Fibroblast of lung (primary cell): ENCODE measurements around the gene PAH. TPM values are rescaled to one million over a fixed set of nuclear protein-coding genes. Genes with fewer than 3 reads are reported as not detected.

Source experiments
- DNase-seq, 2 donors: peaks; one replicate each; pipeline versions ENCODE4 v3.0.0 to v3.0.0-alpha.2; 2010; ENCODE audit warnings: low read depth in 2 of 2
- H2AFZ ChIP-seq: 2 replicates; pipeline ENCODE4 v1.5.1; 2012; ENCODE audit warnings: low read length, control low read depth, inconsistent platforms
- H3K27ac ChIP-seq: 2 replicates; pipeline ENCODE4 v1.5.1; 2011; ENCODE audit warnings: low read length, control low read depth; ENCODE audit not compliant: insufficient read depth
- H3K27me3 ChIP-seq: 2 replicates; pipeline ENCODE4 v1.5.1; 2011; ENCODE audit warnings: mild to moderate bottlenecking, low read length; ENCODE audit not compliant: control insufficient read depth, insufficient read depth
- H3K36me3 ChIP-seq: 2 replicates; pipeline ENCODE4 v1.5.1; 2011; ENCODE audit warnings: low read length; ENCODE audit not compliant: control insufficient read depth, insufficient read depth
- H3K4me1 ChIP-seq: 2 replicates; pipeline ENCODE4 v1.5.1; 2011; ENCODE audit warnings: low read length; ENCODE audit not compliant: control insufficient read depth, insufficient read depth; ENCODE audit errors: extremely low read depth
- H3K4me2 ChIP-seq: 2 replicates; pipeline ENCODE4 v1.5.1; 2011; ENCODE audit warnings: low read length, control low read depth; ENCODE audit not compliant: insufficient read depth; ENCODE audit errors: extremely low read depth
- H3K4me3 ChIP-seq, 4 experiments: fragments of 200-600 bp in 1 of 4; sonication (generic) in 1 of 4; replicated peaks in 1 of 4; 2 replicates each; pipeline ENCODE4 v1.5.1; 2011 to 2016; ENCODE audit warnings: low read length in 4 of 4, low read depth in 3 of 4, mild to moderate bottlenecking in 3 of 4, control low read depth in 2 of 4, inconsistent platforms in 1 of 4, mixed read lengths in 1 of 4; ENCODE audit not compliant: insufficient read depth in 1 of 4; ENCODE audit errors: control extremely low read depth in 1 of 4
- H3K79me2 ChIP-seq: 2 replicates; pipeline ENCODE4 v1.5.1; 2012; ENCODE audit warnings: mild to moderate bottlenecking, low read length, inconsistent platforms; ENCODE audit not compliant: control insufficient read depth, insufficient read depth
- H3K9ac ChIP-seq: 2 replicates; pipeline ENCODE4 v1.5.1; 2011; ENCODE audit warnings: mild to moderate bottlenecking, low read length, control low read depth; ENCODE audit not compliant: insufficient read depth
- H3K9me3 ChIP-seq: 2 replicates; pipeline ENCODE4 v1.5.1; 2012; ENCODE audit warnings: low read depth, low read length; ENCODE audit not compliant: control insufficient read depth, insufficient read depth
- H4K20me1 ChIP-seq: 2 replicates; pipeline ENCODE4 v1.5.1; 2011; ENCODE audit warnings: low read length; ENCODE audit not compliant: control insufficient read depth, insufficient read depth; ENCODE audit errors: extremely low read depth
- EZH2 ChIP-seq: IDR thresholded peaks from 2 replicates; pipeline ENCODE4 v1.5.1; 2012; ENCODE audit warnings: low read length, control low read depth, mild to moderate bottlenecking; ENCODE audit errors: missing control alignments
- polyA plus RNA-seq, 2 donors: library from polyadenylated mRNA; depleted of rRNA in 1 of 2; stranded (reverse) in 1 of 2; unstranded in 1 of 2; fragments of >200 nt; gene quantifications; 2 replicates each; pipeline ENCODE4 v1.2.1, GENCODE V29; 2011 to 2012; ENCODE audit warnings: missing spikeins in 1 of 2
- total RNA-seq: library from RNA; depleted of rRNA; stranded (reverse); fragments of >200 nt; gene quantifications from 2 replicates; pipeline ENCODE4 v1.2.1, GENCODE V29; 2014
- TF ChIP-seq, protein P1 (sequence below), 2 donors: IDR thresholded peaks in 1 of 2; conservative IDR thresholded peaks in 1 of 2; 1 replicate in 1 of 2; 2 replicates in 1 of 2; pipeline ENCODE4 v1.5.1; 2011 to 2012; ENCODE audit warnings: low read length in 2 of 2, control low read depth in 1 of 2, inconsistent platforms in 1 of 2, low read depth in 1 of 2, mild to moderate bottlenecking in 1 of 2

Gene PAH
- total and polyA plus RNA-seq, 2 donors (not counting 1 experiment from before 2014, with no cell fraction given): not detected

DNA sequence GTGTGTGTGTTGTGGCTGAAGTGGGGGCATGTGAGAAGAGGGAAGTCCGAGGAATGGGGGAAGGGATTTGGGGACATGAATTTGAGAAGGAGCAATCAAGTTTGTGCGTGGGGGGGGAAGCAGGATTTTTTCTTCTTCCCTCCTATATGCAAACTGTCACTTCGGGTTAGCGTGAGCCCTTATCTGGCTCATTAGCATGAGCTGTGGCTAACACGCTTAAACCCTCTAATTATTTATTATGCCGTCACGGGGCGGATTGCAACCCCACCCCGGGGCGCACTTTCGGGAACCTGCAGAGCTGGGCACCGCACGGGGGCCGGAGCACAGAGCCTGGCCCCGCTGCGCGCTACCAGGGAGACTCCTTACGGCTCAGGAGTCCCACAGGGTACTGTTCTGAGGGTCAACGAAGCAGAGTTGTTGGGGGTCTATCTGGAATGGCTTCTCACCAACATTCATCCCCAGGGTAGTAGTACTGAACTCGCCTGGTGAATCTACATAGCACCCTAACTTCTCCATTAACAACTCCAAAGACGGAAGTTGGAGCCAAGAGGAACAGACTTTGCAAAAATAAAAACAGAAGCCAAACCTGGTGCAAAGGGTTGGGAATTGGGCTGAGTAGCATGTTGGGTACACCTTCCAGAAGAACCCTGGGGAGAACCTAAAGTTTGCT lies 34.0 kb upstream of the PAH start:
- DNase-seq: no peak
- TF ChIP-seq, protein P1, sequence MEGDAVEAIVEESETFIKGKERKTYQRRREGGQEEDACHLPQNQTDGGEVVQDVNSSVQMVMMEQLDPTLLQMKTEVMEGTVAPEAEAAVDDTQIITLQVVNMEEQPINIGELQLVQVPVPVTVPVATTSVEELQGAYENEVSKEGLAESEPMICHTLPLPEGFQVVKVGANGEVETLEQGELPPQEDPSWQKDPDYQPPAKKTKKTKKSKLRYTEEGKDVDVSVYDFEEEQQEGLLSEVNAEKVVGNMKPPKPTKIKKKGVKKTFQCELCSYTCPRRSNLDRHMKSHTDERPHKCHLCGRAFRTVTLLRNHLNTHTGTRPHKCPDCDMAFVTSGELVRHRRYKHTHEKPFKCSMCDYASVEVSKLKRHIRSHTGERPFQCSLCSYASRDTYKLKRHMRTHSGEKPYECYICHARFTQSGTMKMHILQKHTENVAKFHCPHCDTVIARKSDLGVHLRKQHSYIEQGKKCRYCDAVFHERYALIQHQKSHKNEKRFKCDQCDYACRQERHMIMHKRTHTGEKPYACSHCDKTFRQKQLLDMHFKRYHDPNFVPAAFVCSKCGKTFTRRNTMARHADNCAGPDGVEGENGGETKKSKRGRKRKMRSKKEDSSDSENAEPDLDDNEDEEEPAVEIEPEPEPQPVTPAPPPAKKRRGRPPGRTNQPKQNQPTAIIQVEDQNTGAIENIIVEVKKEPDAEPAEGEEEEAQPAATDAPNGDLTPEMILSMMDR (conservative IDR thresholded peaks at IDR 0.05 in 1 of 2, IDR thresholded peaks at IDR 0.05 in 1 of 2; ENCODE audit: low read depth in 1 of 2, low read length in 2 of 2): no peak
- TF ChIP-seq EZH2: no peak

DNA sequence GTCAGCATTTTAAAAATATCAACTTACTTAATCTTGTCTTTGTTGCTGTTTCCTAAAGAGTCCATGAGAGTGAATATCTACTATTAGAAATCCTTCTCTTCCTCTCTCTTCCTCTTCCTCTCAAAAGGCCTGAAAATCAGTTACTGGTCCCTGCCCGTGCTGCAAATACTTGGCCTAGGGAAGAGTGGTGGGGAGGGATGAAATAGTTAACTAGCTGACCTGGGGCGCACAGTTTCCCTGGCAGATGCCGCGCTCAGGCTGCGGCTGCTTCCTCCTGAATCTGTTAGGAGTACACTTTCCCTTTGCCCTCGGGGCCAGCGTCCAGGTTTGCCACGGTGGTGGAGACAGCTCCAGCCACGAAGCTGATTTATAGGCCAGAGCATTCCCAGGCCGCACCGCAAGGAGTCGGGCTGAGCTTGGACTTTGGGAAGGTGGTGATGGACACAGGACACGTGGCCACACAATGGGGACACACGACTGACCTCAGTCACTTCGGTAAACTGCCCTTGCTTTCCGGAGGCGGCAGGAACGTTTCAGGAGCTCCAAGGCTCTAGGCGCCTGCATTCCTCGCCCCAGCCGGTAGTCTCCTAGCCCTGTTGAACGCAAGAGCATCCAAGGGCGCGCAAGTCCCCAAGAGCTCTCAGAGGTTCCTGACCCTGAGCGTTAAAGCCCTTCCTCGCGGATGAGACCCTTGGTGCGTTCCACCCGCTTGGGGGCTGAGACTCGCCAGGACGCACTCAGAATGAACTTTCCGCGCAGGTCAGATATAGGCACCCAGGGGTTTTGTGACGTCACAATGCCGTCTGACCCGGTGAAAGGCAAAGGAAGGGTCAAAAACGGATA lies 33.3 kb upstream of the PAH start:
- DNase-seq: no peak
- Histone ChIP-seq H3K9me3 (no peaks in the 10 kb centered on the region), H3K4me2 (no peak overlapping the region), H4K20me1 (no peaks in the 10 kb centered on the region), H3K4me1 (no peaks in the 10 kb centered on the region), H3K27me3 (peaks cover 4% of the 10 kb centered on the region), H3K27ac (no peak overlapping the region), H3K9ac (no peak overlapping the region), H3K4me3 (no peak overlapping the region), H2AFZ (no peak overlapping the region), H3K36me3 (no peaks in the 10 kb centered on the region), H3K79me2 (no peaks in the 10 kb centered on the region)
- no peak for TF ChIP-seq EZH2
- TF ChIP-seq, protein P1 (conservative IDR thresholded peaks at IDR 0.05 in 1 of 2, IDR thresholded peaks at IDR 0.05 in 1 of 2; ENCODE audit: low read depth in 1 of 2, low read length in 2 of 2): no peak

More for the DNA sequence above, 34.0 kb upstream of the PAH start:
- no peaks in the 10 kb centered on the region for H3K9me3 ChIP-seq
- H3K4me3 ChIP-seq: no peak overlapping the region
- no peaks in the 10 kb centered on the region for H3K36me3 ChIP-seq
- H4K20me1 ChIP-seq: no peaks in the 10 kb centered on the region
- H3K4me2 ChIP-seq: no peak overlapping the region
- H3K79me2 ChIP-seq: no peaks in the 10 kb centered on the region
- H3K9ac ChIP-seq: no peak overlapping the region
- no peaks in the 10 kb centered on the region for H3K4me1 ChIP-seq
- H3K27me3 ChIP-seq: peaks cover 9% of the 10 kb centered on the region
- H3K27ac ChIP-seq: no peak overlapping the region
- H2AFZ ChIP-seq: no peak overlapping the region

DNA sequence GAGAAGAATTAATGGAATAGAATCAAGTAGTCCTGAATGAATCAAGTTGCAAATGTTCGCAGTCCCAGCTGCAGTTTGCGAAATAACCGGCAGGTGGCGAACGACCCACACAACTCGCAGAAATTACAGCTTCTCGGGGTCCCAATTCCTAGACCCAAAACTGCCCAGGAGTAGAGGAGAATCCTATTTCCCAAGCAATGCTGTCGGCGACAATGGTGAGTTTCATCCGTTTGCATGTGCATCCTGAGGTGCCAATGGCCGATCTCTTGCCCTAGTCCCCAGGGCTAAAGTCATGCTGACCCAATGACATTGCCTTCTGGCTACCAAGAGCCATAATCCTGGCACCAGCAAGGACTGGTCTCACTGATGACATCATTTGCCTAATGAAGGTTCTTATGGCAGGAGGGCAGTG lies 31.9 kb upstream of the PAH start:
- DNase-seq: peak; percentile 6 to 43

More for the DNA sequence above, 31.9 kb upstream of the PAH start:
- no peak overlapping the region for H3K4me2 ChIP-seq
- no peaks in the 10 kb centered on the region for H3K79me2 ChIP-seq
- peaks cover 3% of the 10 kb centered on the region for H3K27me3 ChIP-seq
- no peak for TF ChIP-seq EZH2
- TF ChIP-seq, protein P1 (conservative IDR thresholded peaks at IDR 0.05 in 1 of 2, IDR thresholded peaks at IDR 0.05 in 1 of 2; ENCODE audit: low read depth in 1 of 2, low read length in 2 of 2): peak; percentile 81 to 92
- H3K9ac ChIP-seq: no peak overlapping the region
- H2AFZ ChIP-seq: no peak overlapping the region
- H3K9me3 ChIP-seq: no peaks in the 10 kb centered on the region
- no peaks in the 10 kb centered on the region for H3K4me1 ChIP-seq
- H3K27ac ChIP-seq: no peak overlapping the region
- no peaks in the 10 kb centered on the region for H3K36me3 ChIP-seq
- H4K20me1 ChIP-seq: no peaks in the 10 kb centered on the region
- H3K4me3 ChIP-seq: no peak overlapping the region
